HG03520 (cell line): Measurements from ENCODE around the gene TRAF7.

Experiments
- ATAC-seq: cut with Tn5 transposase; IDR thresholded peaks from one replicate; pipeline ENCODE4 v1.9.1; 2021; ENCODE audit warnings: mild to moderate bottlenecking, moderate library complexity; ENCODE audit not compliant: unreplicated experiment

The TRAF7 gene

GRCh38 chr16:2147378-2147777 lies 8.2 kb upstream of the TRAF7 start:
- ATAC-seq: no peak

GRCh38 chr16:2147981-2148671 lies 7.5 kb upstream of the TRAF7 start, which contains the start of gene RAB26:
Gene RAB26 (plus strand): TSS chr16:2148625. CDS start chr16:2148784, 159 bp downstream.
- ATAC-seq: no peak

- no peak for ATAC-seq
Observed at GRCh38 chr16:2148714-2149629, 6.6 kb upstream of the TRAF7 start.

- ATAC-seq: no peak
Observed at GRCh38 chr16:2149630-2150417, 5.8 kb upstream of the TRAF7 start.

GRCh38 chr16:2150418-2151187 lies 5.0 kb upstream of the TRAF7 start:
- ATAC-seq: no peak

- no peak for ATAC-seq
Observed at GRCh38 chr16:2151188-2152091, 4.1 kb upstream of the TRAF7 start.

GRCh38 chr16:2152695-2153506 lies 2.7 kb upstream of the TRAF7 start:
- ATAC-seq: no peak

GRCh38 chr16:2154533-2155090 lies 970 bp upstream of the TRAF7 start:
- no peak for ATAC-seq

- no peak for ATAC-seq
Observed at GRCh38 chr16:2155977-2156848, 631 bp downstream of the TRAF7 start.

GRCh38 chr16:2156849-2157224 lies 1.3 kb downstream of the TRAF7 start:
- no peak for ATAC-seq

GRCh38 chr16:2157480-2158261 lies 2.1 kb downstream of the TRAF7 start:
- no peak for ATAC-seq

GRCh38 chr16:2158262-2158638 lies 2.7 kb downstream of the TRAF7 start:
- ATAC-seq: no peak

- no peak for ATAC-seq
Observed at GRCh38 chr16:2159175-2159838, 3.7 kb downstream of the TRAF7 start.

GRCh38 chr16:2160915-2161551 lies 5.5 kb downstream of the TRAF7 start:
- ATAC-seq: no peak

- no peak for ATAC-seq
Observed at GRCh38 chr16:2161911-2162310, 6.3 kb downstream of the TRAF7 start.

GRCh38 chr16:2162676-2163118 lies 7.1 kb downstream of the TRAF7 start:
- no peak for ATAC-seq
